ENCODE results near the gene GOT1. TPM values are rescaled to one million over a fixed set of nuclear protein-coding genes. Genes with fewer than 3 reads are reported as not detected.
A peak's percentile ranks its signal among the peaks of the same experiment; 100 is the strongest.

GOT1 gene
- polyA plus RNA-seq, 1 donor, result 31.3 TPM

DNA sequence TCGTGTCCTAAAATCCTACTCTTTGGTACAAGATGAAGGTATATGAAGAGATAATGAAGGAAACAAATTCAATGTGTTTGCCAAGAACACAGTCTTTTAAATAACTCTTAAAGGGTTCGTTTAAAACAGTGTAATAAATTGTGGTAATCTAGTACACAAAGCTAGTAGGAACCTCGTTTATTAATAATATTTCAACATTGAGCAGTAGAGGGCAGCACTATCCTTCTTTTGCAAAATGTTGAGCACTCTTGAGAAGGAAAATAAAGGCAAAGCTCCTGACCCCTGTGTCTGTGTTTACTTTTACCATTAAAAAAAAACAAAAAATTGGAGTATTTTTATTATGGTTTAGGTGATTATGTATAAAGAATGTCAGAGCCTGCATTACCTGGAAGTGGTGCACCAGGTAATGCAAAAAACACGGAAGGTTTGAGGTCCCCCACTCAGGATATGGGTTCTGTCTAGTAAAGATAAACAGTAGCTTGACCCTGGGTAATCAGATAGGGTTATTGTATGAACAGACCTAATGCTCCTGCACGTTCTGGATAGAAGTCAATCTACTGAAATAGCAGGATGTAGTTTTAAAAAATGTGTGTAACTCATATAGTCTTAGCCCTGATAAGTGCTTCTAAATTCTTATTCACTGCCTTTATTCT lies 5.7 kb upstream of the GOT1 start:
- H3K4me3 ChIP-seq (ENCODE audit: low read length), result no peak overlapping the region
- peak; percentile 21 to 51 for DNase-seq
- H3K27me3 ChIP-seq (ENCODE audit: control insufficient read depth, insufficient read depth, low read length), result no peaks in the 10 kb centered on the region
- H3K36me3 ChIP-seq (ENCODE audit: control insufficient read depth, insufficient read depth, low read length), result no peaks in the 10 kb centered on the region
- H3K9me3 ChIP-seq (ENCODE audit: control insufficient read depth, low read depth, low read length), result no peaks in the 10 kb centered on the region
- 83% methylated on average over 1 of the region's 5 CpGs for WGBS (ENCODE audit: insufficient coverage, low lambda C conversion rate)
- H3K4me1 ChIP-seq (ENCODE audit: control insufficient read depth, insufficient read depth, low read length), result no peaks in the 10 kb centered on the region
- H3K27ac ChIP-seq (ENCODE audit: low read length), result no peak overlapping the region

DNA sequence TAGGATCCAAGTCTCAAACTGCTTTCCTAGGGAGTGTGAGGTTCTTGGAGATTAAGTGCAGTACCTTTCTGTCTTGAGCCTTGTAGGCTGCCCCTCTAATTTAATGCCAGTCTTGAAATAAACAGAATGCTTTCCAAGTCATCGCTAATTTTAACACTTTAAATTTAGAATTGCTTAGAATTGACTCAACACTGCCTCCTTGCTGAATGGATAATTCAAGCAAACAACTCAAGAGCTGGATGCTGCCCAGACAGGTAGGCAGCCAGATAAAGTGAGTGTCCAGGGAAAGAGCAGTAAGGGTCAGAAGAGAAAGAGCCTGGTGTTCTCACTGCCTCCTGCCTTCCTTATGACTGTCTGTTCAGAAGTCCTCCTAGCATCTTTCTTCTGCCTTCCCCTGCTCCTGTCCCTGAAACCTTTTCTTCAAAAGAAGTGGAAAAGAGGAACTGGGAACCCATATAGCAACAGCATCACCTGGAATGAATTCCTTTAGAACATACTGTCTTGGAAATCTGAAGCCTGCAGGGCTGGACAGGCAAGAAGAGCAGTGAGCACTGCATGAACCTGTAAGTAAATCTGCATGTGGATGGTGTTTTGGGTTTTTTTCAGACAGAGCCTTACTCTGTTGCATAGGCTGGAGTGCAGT lies 3.1 kb upstream of the GOT1 start:
- no peaks in the 10 kb centered on the region for H3K27me3 ChIP-seq (ENCODE audit: control insufficient read depth, insufficient read depth, low read length)
- H3K27ac ChIP-seq (ENCODE audit: low read length), result no peak overlapping the region
- H3K4me1 ChIP-seq (ENCODE audit: control insufficient read depth, insufficient read depth, low read length), result no peaks in the 10 kb centered on the region
- H3K4me3 ChIP-seq (ENCODE audit: low read length), result no peak overlapping the region
- WGBS (ENCODE audit: insufficient coverage, low lambda C conversion rate), result no CpG with 5 or more reads among the region's 1 CpG
- DNase-seq, result no peak
- H3K9me3 ChIP-seq (ENCODE audit: control insufficient read depth, low read depth, low read length), result no peaks in the 10 kb centered on the region
- no peaks in the 10 kb centered on the region for H3K36me3 ChIP-seq (ENCODE audit: control insufficient read depth, insufficient read depth, low read length)

DNA sequence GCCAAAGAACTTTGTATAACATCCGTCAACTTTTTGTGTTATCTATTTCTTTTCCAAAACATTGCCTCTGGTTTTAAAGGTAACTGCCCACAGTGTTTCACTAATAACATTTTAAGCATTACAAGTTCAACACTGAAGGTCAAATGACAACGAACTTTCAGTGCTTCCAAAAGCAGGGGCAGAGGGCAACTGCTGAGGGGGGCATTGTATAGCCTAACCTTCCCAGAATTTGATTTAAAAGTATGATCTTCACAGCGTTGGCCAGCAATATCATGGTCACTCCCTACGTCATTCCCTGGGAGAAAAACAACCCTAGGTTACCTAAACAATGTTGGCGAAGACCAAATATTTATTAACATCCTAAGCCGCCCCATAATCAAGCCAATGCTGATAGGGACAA lies 2.5 kb upstream of the GOT1 start:
- DNase-seq, result no peak

DNA sequence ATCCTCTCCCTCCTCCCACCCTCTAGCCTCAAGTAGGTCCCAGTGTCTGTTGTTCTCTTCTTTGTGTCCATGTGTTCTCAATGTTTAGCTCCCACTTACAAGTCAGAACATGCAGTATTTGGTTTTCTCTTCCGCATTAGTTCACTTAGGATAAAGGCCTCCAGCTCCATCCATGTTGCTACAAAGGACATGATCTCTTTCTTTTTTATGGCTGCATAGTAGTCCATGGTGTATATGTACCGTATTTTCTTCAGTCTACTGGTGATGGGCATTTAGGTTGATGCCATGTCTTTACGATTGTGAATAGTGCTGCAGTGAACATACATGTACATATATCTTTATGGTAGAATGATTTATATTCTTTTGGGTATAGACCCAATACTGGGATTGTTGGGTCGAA lies 1.6 kb upstream of the GOT1 start:
- no peak for DNase-seq
- no peaks in the 10 kb centered on the region for H3K4me1 ChIP-seq (ENCODE audit: control insufficient read depth, insufficient read depth, low read length)
- no peak overlapping the region for H3K27ac ChIP-seq (ENCODE audit: low read length)
- no peaks in the 10 kb centered on the region for H3K36me3 ChIP-seq (ENCODE audit: control insufficient read depth, insufficient read depth, low read length)
- WGBS (ENCODE audit: insufficient coverage, low lambda C conversion rate), result no CpG with 5 or more reads among the region's 4 CpGs
- no peaks in the 10 kb centered on the region for H3K27me3 ChIP-seq (ENCODE audit: control insufficient read depth, insufficient read depth, low read length)
- H3K4me3 ChIP-seq (ENCODE audit: low read length), result no peak overlapping the region
- H3K9me3 ChIP-seq (ENCODE audit: control insufficient read depth, low read depth, low read length), result no peaks in the 10 kb centered on the region

More for the DNA sequence above, 2.5 kb upstream of the GOT1 start:
- WGBS (ENCODE audit: insufficient coverage, low lambda C conversion rate), result 100% methylated on average over 1 of the region's 6 CpGs
- Histone ChIP-seq H3K27me3 (ENCODE audit: control insufficient read depth, insufficient read depth, low read length) (no peaks in the 10 kb centered on the region), H3K36me3 (ENCODE audit: control insufficient read depth, insufficient read depth, low read length) (no peaks in the 10 kb centered on the region), H3K4me3 (ENCODE audit: low read length) (no peak overlapping the region), H3K27ac (ENCODE audit: low read length) (no peak overlapping the region), H3K9me3 (ENCODE audit: control insufficient read depth, low read depth, low read length) (no peaks in the 10 kb centered on the region), H3K4me1 (ENCODE audit: control insufficient read depth, insufficient read depth, low read length) (no peaks in the 10 kb centered on the region)

DNA sequence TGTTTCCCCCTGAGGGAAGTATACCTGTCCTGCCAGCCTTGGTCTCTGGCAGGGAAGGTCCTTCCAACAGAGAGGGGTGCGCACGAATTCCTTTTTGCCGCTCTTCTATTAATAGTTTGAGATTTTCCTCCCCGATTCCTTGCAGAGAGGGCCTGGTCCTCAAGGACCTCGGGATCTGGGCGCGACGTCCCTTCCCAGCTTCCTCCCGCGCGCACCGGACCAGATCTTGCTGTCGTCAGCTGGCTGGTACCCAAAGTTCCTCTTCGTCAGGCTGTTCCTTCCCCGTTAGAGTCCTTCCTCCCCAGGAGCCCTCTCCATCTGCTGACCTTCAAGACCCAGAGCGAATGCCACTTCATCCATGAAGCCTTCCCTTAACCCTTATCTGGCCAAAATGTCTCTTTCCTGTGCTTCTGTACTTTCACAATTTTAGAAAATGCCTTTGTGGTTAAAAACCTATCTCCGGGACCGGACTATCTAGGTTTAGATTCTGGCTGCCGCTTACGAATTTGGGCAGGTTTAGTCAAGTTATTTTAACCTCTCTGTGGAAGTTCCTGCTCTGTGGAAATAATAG lies 851 bp upstream of the GOT1 start:
- peak overlapping the region; percentile 85 for H3K27ac ChIP-seq (ENCODE audit: low read length)
- peak overlapping the region; percentile 95 for H3K4me3 ChIP-seq (ENCODE audit: low read length)
- H3K36me3 ChIP-seq (ENCODE audit: control insufficient read depth, insufficient read depth, low read length), result no peaks in the 10 kb centered on the region
- DNase-seq, result peak; percentile 53 to 83
- WGBS (ENCODE audit: insufficient coverage, low lambda C conversion rate), result 13% methylated on average over 3 of the region's 20 CpGs
- no peaks in the 10 kb centered on the region for H3K9me3 ChIP-seq (ENCODE audit: control insufficient read depth, low read depth, low read length)
- no peaks in the 10 kb centered on the region for H3K27me3 ChIP-seq (ENCODE audit: control insufficient read depth, insufficient read depth, low read length)
- peaks cover 2% of the 10 kb centered on the region for H3K4me1 ChIP-seq (ENCODE audit: control insufficient read depth, insufficient read depth, low read length)

DNA sequence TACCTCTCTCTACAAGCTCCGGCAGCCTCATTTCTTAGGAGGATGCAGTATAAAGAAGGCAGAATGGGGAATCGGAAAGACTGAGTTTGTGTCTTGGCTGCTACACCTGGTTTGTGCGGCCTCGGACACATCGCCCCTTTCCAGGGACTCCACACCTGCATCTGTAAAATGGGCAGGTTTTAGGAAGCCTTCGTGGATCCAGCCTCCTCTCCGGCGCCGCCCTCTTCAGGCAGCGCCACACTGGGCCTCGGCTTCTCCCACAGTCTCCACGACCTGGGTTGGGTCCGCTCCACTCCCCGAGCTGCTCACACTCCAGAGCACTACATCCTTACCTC lies 341 bp downstream of the GOT1 start:
- no peak for DNase-seq
- Histone ChIP-seq H3K4me3 (ENCODE audit: low read length) (peak overlapping the region; percentile 95), H3K27ac (ENCODE audit: low read length) (peak overlapping the region; percentile 79), H3K36me3 (ENCODE audit: control insufficient read depth, insufficient read depth, low read length) (peaks cover 6% of the 10 kb centered on the region), H3K27me3 (ENCODE audit: control insufficient read depth, insufficient read depth, low read length) (no peaks in the 10 kb centered on the region), H3K4me1 (ENCODE audit: control insufficient read depth, insufficient read depth, low read length) (peaks cover 4% of the 10 kb centered on the region), H3K9me3 (ENCODE audit: control insufficient read depth, low read depth, low read length) (no peaks in the 10 kb centered on the region)
- no CpG with 5 or more reads among the region's 14 CpGs for WGBS (ENCODE audit: insufficient coverage, low lambda C conversion rate)

DNA sequence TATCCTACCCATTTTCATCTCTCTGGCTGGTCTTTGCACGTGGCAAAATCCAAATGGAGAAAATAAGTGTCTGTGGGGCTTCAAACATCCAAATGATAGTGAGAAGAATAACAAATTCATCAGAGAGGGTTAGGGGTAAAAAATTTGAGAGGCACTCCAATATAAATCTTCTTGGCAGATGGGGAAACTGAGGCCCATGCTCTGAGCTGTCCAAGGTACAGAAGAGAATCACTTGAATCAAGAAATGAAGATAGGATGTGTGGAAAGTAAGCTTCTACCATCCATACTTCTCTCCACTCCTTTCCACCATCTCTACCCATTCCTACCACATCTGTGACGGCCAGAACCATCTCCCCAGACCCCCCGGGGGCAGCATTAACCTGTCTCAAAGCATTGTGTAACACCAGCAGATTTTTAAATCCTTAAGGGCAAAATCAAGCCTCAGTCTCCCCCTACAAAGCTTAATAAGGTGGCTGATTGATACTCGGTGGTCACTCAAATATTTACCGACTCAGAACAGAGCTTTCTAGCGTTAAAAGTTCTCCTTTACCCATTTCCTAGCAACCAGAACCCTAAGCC lies 818 bp downstream of the GOT1 start:
- H3K4me3 ChIP-seq (ENCODE audit: low read length), result peak overlapping the region; percentile 95
- no peak for DNase-seq
- H3K27ac ChIP-seq (ENCODE audit: low read length), result peak overlapping the region; percentile 79
- peaks cover 4% of the 10 kb centered on the region for H3K4me1 ChIP-seq (ENCODE audit: control insufficient read depth, insufficient read depth, low read length)
- H3K36me3 ChIP-seq (ENCODE audit: control insufficient read depth, insufficient read depth, low read length), result peaks cover 11% of the 10 kb centered on the region
- WGBS (ENCODE audit: insufficient coverage, low lambda C conversion rate), result no CpG with 5 or more reads among the region's 6 CpGs
- H3K9me3 ChIP-seq (ENCODE audit: control insufficient read depth, low read depth, low read length), result no peaks in the 10 kb centered on the region
- H3K27me3 ChIP-seq (ENCODE audit: control insufficient read depth, insufficient read depth, low read length), result no peaks in the 10 kb centered on the region

DNA sequence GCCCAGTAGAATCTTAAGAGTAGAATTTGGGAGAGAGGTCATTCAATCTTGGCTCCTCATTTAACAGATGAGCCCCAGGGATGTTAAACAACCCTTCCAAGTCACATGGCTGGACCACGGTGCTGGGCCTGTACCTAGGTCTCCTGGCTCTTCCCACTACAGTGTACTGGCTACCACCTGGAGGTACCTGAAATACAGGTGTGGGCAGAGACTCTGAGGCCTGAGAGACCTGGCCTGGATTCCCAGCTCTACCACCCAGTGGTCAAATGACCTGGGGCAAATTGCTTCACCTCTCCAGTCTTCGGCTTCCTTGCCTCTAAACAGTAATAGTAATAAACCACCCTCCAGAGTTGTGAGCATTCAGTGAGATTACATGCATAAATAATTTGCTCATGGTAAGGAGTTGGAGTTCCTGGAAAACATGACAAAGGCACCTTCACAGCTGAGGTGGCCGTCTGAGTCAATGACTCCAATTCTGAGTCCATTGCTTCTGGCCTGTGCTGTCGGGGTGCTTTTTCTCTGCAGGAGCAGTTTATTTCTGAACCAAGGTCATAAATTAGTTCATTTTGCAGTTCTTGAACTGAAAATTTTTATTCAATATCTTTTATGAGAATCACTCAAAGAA lies 2.7 kb downstream of the GOT1 start:
- Histone ChIP-seq H3K36me3 (ENCODE audit: control insufficient read depth, insufficient read depth, low read length) (peaks cover 17% of the 10 kb centered on the region), H3K4me3 (ENCODE audit: low read length) (no peak overlapping the region), H3K9me3 (ENCODE audit: control insufficient read depth, low read depth, low read length) (no peaks in the 10 kb centered on the region), H3K4me1 (ENCODE audit: control insufficient read depth, insufficient read depth, low read length) (peaks cover 4% of the 10 kb centered on the region), H3K27ac (ENCODE audit: low read length) (no peak overlapping the region), H3K27me3 (ENCODE audit: control insufficient read depth, insufficient read depth, low read length) (no peaks in the 10 kb centered on the region)
- DNase-seq, result no peak
- no CpG with 5 or more reads among the region's 4 CpGs for WGBS (ENCODE audit: insufficient coverage, low lambda C conversion rate)

DNA sequence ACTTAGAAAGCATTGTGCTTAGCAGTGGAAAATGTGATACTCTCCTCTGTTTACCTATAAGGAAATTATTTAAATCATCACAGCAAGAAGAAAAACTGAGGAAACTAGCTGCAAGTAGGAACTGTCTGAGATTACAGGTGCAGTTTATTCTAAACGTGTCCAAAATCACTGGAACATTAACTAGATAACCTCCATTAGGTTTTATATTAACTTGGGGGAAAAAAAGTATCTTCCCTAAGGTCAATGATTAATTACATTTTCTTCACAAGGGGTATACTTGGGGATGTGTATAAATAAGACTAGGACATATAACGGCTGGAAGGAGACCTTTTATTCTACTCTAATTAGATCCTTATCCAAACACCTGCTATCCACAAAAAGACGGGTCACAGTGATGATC lies 3.7 kb downstream of the GOT1 start:
- Histone ChIP-seq H3K4me3 (ENCODE audit: low read length) (no peak overlapping the region), H3K4me1 (ENCODE audit: control insufficient read depth, insufficient read depth, low read length) (peaks cover 4% of the 10 kb centered on the region), H3K27me3 (ENCODE audit: control insufficient read depth, insufficient read depth, low read length) (no peaks in the 10 kb centered on the region), H3K27ac (ENCODE audit: low read length) (no peak overlapping the region), H3K36me3 (ENCODE audit: control insufficient read depth, insufficient read depth, low read length) (peaks cover 17% of the 10 kb centered on the region), H3K9me3 (ENCODE audit: control insufficient read depth, low read depth, low read length) (no peaks in the 10 kb centered on the region)
- WGBS (ENCODE audit: insufficient coverage, low lambda C conversion rate), result 25% methylated on average over 1 of the region's 3 CpGs
- no peak for DNase-seq

DNA sequence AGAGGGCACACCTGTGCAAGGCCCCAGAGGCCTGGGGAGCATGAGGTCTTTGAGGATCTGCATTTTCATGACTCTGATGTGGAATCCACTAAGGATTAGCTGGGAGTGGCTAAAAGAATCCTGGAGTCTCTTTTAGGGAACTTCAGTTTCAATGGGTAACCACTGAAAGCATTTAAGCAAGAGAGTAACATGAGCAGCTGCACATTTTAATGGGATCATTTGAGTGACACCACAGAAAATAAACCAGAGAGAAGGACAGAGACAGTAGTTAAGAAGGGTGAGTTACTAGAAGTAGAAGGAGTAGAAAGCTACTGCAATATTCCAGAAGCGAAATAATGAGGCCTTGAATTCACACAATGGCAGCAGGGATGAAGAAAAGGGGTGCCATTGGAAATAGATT lies 5.2 kb downstream of the GOT1 start:
- Histone ChIP-seq H3K27ac (ENCODE audit: low read length) (no peak overlapping the region), H3K9me3 (ENCODE audit: control insufficient read depth, low read depth, low read length) (no peaks in the 10 kb centered on the region), H3K36me3 (ENCODE audit: control insufficient read depth, insufficient read depth, low read length) (peaks cover 18% of the 10 kb centered on the region), H3K4me3 (ENCODE audit: low read length) (no peak overlapping the region), H3K4me1 (ENCODE audit: control insufficient read depth, insufficient read depth, low read length) (peaks cover 4% of the 10 kb centered on the region), H3K27me3 (ENCODE audit: control insufficient read depth, insufficient read depth, low read length) (no peaks in the 10 kb centered on the region)
- 100% methylated on average over 1 of the region's 1 CpG for WGBS (ENCODE audit: insufficient coverage, low lambda C conversion rate)
- no peak for DNase-seq
